Body of pancreas (tissue), 4 donors: ENCODE results near the gene NPS.

Experiments
- CTCF ChIP-seq, 7 experiments: fragments of 450-650 bp in 4 of 7; fragments of 200-600 bp in 3 of 7; sonication (generic) in 3 of 7; IDR thresholded peaks; one replicate each; pipeline ENCODE4 v1.5.1; 2016 to 2019; ENCODE audit warnings: antibody characterized with exemption in 7 of 7
- POLR2A ChIP-seq, 3 donors: fragments of 450-650 bp; IDR thresholded peaks; one replicate each; pipeline ENCODE4 v1.6.1; 2016; ENCODE audit warnings: antibody characterized with exemption in 3 of 3, mild to moderate bottlenecking in 2 of 3

GRCh38 chr10:127579640-127580039 lies 30.5 kb downstream of the NPS start:
- TF ChIP-seq CTCF (IDR thresholded peaks at IDR 0.05) (no peak), POLR2A (IDR thresholded peaks at IDR 0.05) (no peak)
